ENCODE data around the gene HRG. TPM values are rescaled to one million over a fixed set of nuclear protein-coding genes. Genes with fewer than 3 reads are reported as not detected.

The HRG gene
- total RNA-seq, 4 donors from 2014 or later: not detected

DNA sequence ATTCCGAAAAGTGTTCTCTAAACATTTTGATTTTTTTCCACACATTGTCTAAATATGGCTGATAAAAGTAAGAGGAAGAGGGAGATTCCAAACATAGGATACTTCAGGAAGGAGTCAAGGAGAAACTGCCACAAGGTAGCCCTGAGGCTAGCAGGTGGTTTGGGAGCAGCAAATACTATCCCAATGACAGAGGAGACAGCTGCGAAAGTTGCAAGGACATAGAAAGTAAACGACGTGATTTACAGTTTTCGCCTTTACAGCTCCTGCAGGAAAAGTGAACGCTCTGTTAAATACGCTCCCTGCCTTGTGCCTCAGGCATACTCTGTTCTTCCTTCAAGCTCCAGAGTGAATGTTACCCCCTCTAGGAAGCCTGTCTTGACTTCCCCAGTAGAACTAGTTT lies 29.3 kb upstream of the HRG start:
- peaks cover 0 to 9% (median 3%) of the 10 kb centered on the region in 4 donors for H3K27me3 ChIP-seq
- no peaks in the 10 kb centered on the region for H3K36me3 ChIP-seq
- intact Hi-C loops (cut with DNase I): no loop called here
- DNase-seq (ENCODE audit: extremely low spot score): no peak
- no peak overlapping the region for H3K27ac ChIP-seq (replicated peaks in 1 of 4)
- no peaks in the 10 kb centered on the region for H3K9me3 ChIP-seq
- no peak overlapping the region for H3K4me3 ChIP-seq
- TF ChIP-seq POLR2AphosphoS5 (IDR thresholded peaks at IDR 0.05): no peak
- TF ChIP-seq, protein P1, sequence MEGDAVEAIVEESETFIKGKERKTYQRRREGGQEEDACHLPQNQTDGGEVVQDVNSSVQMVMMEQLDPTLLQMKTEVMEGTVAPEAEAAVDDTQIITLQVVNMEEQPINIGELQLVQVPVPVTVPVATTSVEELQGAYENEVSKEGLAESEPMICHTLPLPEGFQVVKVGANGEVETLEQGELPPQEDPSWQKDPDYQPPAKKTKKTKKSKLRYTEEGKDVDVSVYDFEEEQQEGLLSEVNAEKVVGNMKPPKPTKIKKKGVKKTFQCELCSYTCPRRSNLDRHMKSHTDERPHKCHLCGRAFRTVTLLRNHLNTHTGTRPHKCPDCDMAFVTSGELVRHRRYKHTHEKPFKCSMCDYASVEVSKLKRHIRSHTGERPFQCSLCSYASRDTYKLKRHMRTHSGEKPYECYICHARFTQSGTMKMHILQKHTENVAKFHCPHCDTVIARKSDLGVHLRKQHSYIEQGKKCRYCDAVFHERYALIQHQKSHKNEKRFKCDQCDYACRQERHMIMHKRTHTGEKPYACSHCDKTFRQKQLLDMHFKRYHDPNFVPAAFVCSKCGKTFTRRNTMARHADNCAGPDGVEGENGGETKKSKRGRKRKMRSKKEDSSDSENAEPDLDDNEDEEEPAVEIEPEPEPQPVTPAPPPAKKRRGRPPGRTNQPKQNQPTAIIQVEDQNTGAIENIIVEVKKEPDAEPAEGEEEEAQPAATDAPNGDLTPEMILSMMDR (IDR thresholded peaks at IDR 0.05): no peak
- no peak for TF ChIP-seq EP300 (IDR thresholded peaks at IDR 0.05)
- no peak for TF ChIP-seq POLR2A (IDR thresholded peaks at IDR 0.05; ENCODE audit: low read depth)
- peaks cover 0 to 6% (median 2%) of the 10 kb centered on the region in 4 donors for H3K4me1 ChIP-seq
- WGBS: 69% methylated on average over 7 of the region's 7 CpGs

DNA sequence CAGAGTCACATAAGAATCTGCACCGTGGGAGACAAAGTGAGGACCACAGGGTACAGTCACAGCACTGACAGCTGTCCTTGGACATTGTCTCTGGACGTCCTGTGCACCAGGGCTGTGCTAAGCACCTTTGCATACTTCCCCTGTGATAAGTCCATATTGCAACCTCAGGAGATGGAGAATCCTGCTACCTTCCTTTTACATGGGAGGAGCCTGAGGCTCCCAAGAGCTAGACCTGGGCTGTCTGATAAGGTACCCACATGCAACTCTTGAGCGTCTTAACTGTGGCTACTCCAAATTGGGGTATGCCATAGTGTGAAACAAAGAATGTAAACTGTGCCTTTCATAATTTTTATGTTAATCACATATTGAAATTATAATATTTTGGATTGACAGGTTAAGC lies 28.1 kb upstream of the HRG start:
- peaks cover 0 to 15% (median 3%) of the 10 kb centered on the region in 4 donors for H3K27me3 ChIP-seq
- TF ChIP-seq, protein P1 (IDR thresholded peaks at IDR 0.05): no peak
- TF ChIP-seq POLR2AphosphoS5 (IDR thresholded peaks at IDR 0.05): no peak
- TF ChIP-seq EP300 (IDR thresholded peaks at IDR 0.05): no peak
- TF ChIP-seq POLR2A (IDR thresholded peaks at IDR 0.05; ENCODE audit: low read depth): no peak

DNA sequence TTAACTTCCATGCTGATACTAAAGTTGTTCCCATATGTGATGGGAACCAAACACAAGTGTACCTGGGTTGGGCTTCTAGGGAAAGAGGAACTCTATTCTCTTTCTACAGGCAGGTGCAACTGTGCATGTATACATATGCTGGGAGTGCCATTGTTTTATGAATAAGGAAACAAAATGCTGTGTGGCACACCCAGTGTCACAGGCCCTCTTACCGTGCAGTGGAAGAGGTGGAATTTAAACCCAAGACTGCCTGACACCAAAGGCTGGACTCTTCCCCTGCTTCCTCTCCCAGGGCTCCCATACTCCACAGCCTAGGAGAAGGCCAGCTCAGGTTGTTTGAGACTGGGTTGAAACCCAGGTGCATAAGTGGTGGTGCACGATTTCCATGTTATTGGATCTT lies 27.6 kb upstream of the HRG start:
- Histone ChIP-seq H3K27ac (replicated peaks in 1 of 4) (no peak overlapping the region), H3K4me1 (peaks cover 0 to 6% (median 2%) of the 10 kb centered on the region in 4 donors), H3K36me3 (no peaks in the 10 kb centered on the region), H3K9me3 (no peaks in the 10 kb centered on the region), H3K4me3 (no peak overlapping the region), H3K27me3 (peaks cover 0 to 18% (median 3%) of the 10 kb centered on the region in 4 donors)
- WGBS: 87% methylated on average over 2 of the region's 2 CpGs
- intact Hi-C loops (cut with DNase I): no loop called here
- DNase-seq (ENCODE audit: extremely low spot score): no peak
- no peak for TF ChIP-seq EP300 (IDR thresholded peaks at IDR 0.05)
- no peak for TF ChIP-seq POLR2A (IDR thresholded peaks at IDR 0.05; ENCODE audit: low read depth)
- TF ChIP-seq, protein P1 (IDR thresholded peaks at IDR 0.05): no peak
- TF ChIP-seq POLR2AphosphoS5 (IDR thresholded peaks at IDR 0.05): no peak

More for the DNA sequence above, 28.1 kb upstream of the HRG start:
- WGBS: 69% methylated on average over 3 of the region's 3 CpGs
- intact Hi-C loops (cut with DNase I): no loop called here
- H3K4me3 ChIP-seq: no peak overlapping the region
- H3K4me1 ChIP-seq: peaks cover 0 to 6% (median 2%) of the 10 kb centered on the region in 4 donors
- H3K9me3 ChIP-seq: no peaks in the 10 kb centered on the region
- no peaks in the 10 kb centered on the region for H3K36me3 ChIP-seq
- DNase-seq (ENCODE audit: extremely low spot score): no peak
- no peak overlapping the region for H3K27ac ChIP-seq (replicated peaks in 1 of 4)

DNA sequence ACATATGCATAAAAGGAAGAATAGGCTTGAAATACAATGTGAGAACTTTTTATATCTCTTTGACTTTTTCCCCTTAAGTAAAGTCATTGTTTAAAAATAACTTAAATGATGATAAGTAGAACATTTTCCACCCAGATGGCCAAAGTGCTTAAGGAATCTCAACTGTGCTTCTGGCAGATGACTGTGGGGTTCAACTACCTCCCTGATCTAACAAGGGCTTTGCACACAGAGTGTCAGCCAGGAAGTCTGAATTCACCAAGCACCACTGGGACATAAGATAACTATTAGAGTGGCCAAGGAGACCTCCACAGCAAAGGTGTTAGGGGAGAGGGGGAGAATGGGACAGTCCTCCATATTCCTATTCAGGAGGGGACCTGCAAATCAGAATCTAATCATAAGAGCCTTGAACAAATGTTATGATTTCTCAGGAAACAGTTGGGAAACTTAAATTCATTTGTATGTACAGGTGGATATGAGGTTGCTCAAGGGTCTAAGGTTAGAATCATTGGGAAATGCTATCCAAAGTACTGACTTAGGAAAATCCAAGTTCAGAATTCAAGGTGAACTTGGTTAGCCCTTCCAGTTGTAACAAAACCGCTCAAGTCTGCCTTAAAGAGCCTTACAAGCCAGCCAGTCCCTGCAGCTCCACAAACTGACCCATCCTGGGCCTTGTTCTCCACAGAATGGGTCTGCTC lies 25.9 kb upstream of the HRG start, which contains the start of gene FETUB:
Gene FETUB, plus strand, starts transcription at position 622 of the 695 bp plus-strand sequence. Its CDS starts 62 bp downstream, at position 684.
- Histone ChIP-seq H3K27ac (replicated peaks in 1 of 4) (no peak within 1 kb of the TSS), H3K4me1 (peaks cover 0 to 6% (median 2%) of the 10 kb centered on the region in 4 donors), H3K36me3 (no peaks in the 10 kb centered on the region), H3K27me3 (peaks cover 0 to 20% (median 3%) of the 10 kb centered on the region in 4 donors), H3K9me3 (no peaks in the 10 kb centered on the region), H3K4me3 (no peak within 1 kb of the TSS)
- 86% methylated on average over 1 of the region's 1 CpG for WGBS
- TF ChIP-seq POLR2AphosphoS5 (IDR thresholded peaks at IDR 0.05): no peak
- no peak for TF ChIP-seq POLR2A (IDR thresholded peaks at IDR 0.05; ENCODE audit: low read depth)
- TF ChIP-seq, protein P1 (IDR thresholded peaks at IDR 0.05): no peak
- no peak for TF ChIP-seq EP300 (IDR thresholded peaks at IDR 0.05)
- no peak for DNase-seq (ENCODE audit: extremely low spot score)
- intact Hi-C loops (cut with DNase I): no loop called here

All from esophagus muscularis mucosa (tissue), 4 donors.